Cardiac muscle cell (in vitro differentiated cells and primary cell): ENCODE measurements around the gene PLXDC1. TPM values are rescaled to one million over a fixed set of nuclear protein-coding genes. Genes with fewer than 3 reads are reported as not detected.
"Not testable (repeated sequence)": the region's sequence is repeated elsewhere in the genome, so short reads cannot be mapped to it uniquely, and the experiment has no call there.

Experiments used
- DNase-seq, 2 donors: peaks; one replicate each; pipeline versions ENCODE4 v3.0.0 to v3.0.0-alpha.2; 2010 to 2017; ENCODE audit warnings: low read depth in 1 of 2, low spot score in 1 of 2
- H3K27ac ChIP-seq: fragments of 200-600 bp; sonication (generic); 2 replicates; pipeline ENCODE4 v1.5.1; 2016
- H3K27me3 ChIP-seq: fragments of 200-600 bp; sonication (generic); 2 replicates; pipeline ENCODE4 v1.6.0; 2016; ENCODE audit warnings: control low read depth
- H3K36me3 ChIP-seq: fragments of 200-600 bp; sonication (generic); 2 replicates; pipeline ENCODE4 v1.5.1; 2016; ENCODE audit warnings: control low read depth
- H3K4me1 ChIP-seq: fragments of 200-600 bp; sonication (generic); 2 replicates; pipeline ENCODE4 v1.8.1; 2017; ENCODE audit warnings: low read depth, mild to moderate bottlenecking, mixed run types
- H3K4me3 ChIP-seq: fragments of 200-600 bp; sonication (generic); 2 replicates; pipeline ENCODE4 v1.5.1; 2016; ENCODE audit warnings: mild to moderate bottlenecking
- H3K9me3 ChIP-seq: fragments of 200-600 bp; sonication (generic); 2 replicates; pipeline ENCODE4 v1.5.1; 2017; ENCODE audit warnings: low read depth, mild to moderate bottlenecking, control low read depth
- CTCF ChIP-seq: IDR thresholded peaks from 2 replicates; pipeline ENCODE4 v1.5.1; 2012; ENCODE audit warnings: low read depth, mild to moderate bottlenecking, low read length
- polyA plus RNA-seq: library from polyadenylated mRNA; unstranded; fragments of >200 nt; fragmentation: Nextera tagmentation; extraction: Ambion mirVana; gene quantifications from 2 replicates; pipeline ENCODE4 v1.2.1, GENCODE V29; 2016
- total RNA-seq: library from RNA; depleted of rRNA; stranded (reverse); fragments of >200 nt; gene quantifications from 2 replicates; pipeline ENCODE4 v1.2.3, GENCODE V29; 2016

PLXDC1 gene
- total and polyA plus RNA-seq, 2 experiments from 2014 or later = 6.3 to 25.0 TPM

GRCh38 chr17:39045948-39046679 is 105.3 kb downstream of the PLXDC1 start:
- H3K27me3 ChIP-seq = no peaks in the 10 kb centered on the region
- H3K27ac ChIP-seq = no peak overlapping the region
- H3K4me3 ChIP-seq = no peak overlapping the region
- no peaks in the 10 kb centered on the region for H3K4me1 ChIP-seq
- H3K36me3 ChIP-seq = no peaks in the 10 kb centered on the region
- DNase-seq = no peak
- no peak for TF ChIP-seq CTCF
- H3K9me3 ChIP-seq = no peaks in the 10 kb centered on the region

DNA sequence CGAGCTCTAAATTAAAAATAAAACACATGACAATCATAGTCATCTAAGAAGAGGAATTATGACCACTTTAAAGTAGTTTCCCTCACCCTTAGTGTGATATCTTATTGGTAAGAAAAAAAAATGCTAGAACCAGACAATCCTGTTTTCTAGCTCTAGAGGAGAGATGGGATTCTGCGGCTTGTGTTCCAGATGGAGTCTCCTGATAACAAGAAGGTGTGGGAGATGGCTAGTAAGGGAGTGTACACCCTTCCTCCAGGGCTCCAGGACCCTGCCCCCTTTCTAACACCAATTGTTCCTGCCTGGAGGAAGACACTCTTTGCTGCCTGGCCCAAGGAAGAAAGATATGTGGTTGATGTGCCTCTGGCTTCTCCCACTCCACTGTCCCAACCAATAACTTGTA is 115.4 kb downstream of the PLXDC1 start:
- no peak overlapping the region for H3K4me3 ChIP-seq
- no peaks in the 10 kb centered on the region for H3K27me3 ChIP-seq
- no peak for DNase-seq
- no peaks in the 10 kb centered on the region for H3K4me1 ChIP-seq
- H3K27ac ChIP-seq = no peak overlapping the region
- no peaks in the 10 kb centered on the region for H3K36me3 ChIP-seq
- no peak for TF ChIP-seq CTCF
- H3K9me3 ChIP-seq = no peaks in the 10 kb centered on the region

DNA sequence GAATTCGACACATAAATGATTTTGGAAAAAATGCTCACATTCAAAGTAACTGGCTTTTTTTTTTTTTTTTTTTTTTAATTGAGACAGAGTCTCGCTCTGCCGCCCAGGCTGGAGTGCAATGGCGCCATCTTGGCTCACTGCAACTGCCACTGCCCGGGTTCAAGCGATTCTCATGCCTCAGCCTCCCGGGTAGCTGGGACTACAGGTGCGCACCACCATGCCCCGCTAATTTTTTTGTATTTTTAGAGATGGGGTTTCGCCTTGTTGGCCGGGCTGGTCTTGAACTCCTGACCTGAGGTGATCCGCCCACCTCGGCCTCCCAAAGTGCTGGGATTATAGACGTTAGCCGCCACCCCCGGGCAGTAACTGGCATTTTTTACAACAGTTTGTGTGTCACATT is 115.9 kb downstream of the PLXDC1 start:
- H3K9me3 ChIP-seq, DNase-seq, H3K27ac ChIP-seq, H3K4me3 ChIP-seq, H3K27me3 ChIP-seq, H3K36me3 ChIP-seq, H3K4me1 ChIP-seq: not testable (repeated sequence)

DNA sequence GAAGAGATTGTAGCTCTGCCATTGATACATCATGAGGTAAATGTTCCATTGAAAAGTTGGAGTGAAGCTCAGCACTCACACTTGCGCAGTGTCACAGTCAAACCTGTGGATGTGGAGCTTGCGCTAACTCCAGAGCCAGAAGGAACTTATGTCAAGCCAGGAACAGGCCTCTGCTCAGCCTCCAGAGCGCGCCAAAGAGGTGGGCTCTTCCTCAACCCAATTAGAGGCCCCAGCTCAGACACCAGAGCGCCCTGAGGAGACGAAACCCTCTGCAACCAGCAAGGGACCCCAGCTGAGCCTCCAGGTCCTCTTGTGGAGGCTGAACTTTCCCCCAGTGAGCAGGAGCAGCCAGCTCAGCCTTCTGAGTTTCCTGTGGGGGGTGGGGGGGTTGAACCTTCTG is 122.7 kb downstream of the PLXDC1 start:
- no peak for DNase-seq
- Histone ChIP-seq H3K36me3 (no peaks in the 10 kb centered on the region), H3K9me3 (no peaks in the 10 kb centered on the region), H3K4me3 (no peak overlapping the region), H3K27me3 (peaks cover 22% of the 10 kb centered on the region), H3K27ac (no peak overlapping the region), H3K4me1 (no peaks in the 10 kb centered on the region)
- TF ChIP-seq CTCF = no peak

DNA sequence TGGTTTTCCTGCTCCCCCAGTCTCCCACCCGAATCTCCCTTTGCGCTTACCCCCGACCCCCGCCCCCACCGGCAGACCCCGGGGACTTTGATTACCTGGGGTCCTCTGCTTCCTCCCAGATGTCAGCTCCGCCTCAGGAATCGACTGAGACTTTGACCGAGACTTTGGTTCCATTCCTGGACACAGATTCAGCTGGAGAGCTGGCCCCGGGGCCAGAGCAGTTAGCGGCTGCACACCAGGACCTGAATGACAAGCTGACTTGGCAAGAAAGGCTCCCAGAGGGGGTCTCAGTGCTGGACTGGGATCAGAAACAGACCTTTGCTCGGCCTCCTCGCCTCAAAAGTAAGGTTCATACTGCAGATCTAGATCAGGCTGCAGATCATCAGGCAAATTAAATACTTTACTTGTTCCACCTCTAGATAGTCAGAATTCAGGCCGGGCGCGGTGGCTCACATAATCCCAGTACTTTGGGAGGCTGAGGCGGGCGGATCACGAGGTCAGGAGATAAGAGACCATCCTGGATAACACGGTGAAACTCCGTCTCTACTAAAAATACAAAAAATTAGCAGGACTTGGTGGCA is 123.9 kb downstream of the PLXDC1 start:
- peaks cover 22% of the 10 kb centered on the region for H3K27me3 ChIP-seq
- no peaks in the 10 kb centered on the region for H3K36me3 ChIP-seq
- no peak for TF ChIP-seq CTCF
- H3K4me3 ChIP-seq = peak overlapping the region; percentile 39
- no peak for DNase-seq
- no peaks in the 10 kb centered on the region for H3K9me3 ChIP-seq
- no peak overlapping the region for H3K27ac ChIP-seq
- no peaks in the 10 kb centered on the region for H3K4me1 ChIP-seq

- H3K9me3 ChIP-seq = no peaks in the 10 kb centered on the region
- no peak for TF ChIP-seq CTCF
- no peaks in the 10 kb centered on the region for H3K36me3 ChIP-seq
- peak overlapping the region; percentile 39 for H3K4me3 ChIP-seq
- H3K27ac ChIP-seq = no peak overlapping the region
- H3K27me3 ChIP-seq = peaks cover 22% of the 10 kb centered on the region
- DNase-seq = peak; percentile 56
- H3K4me1 ChIP-seq = no peaks in the 10 kb centered on the region
Observed at GRCh38 chr17:39026980-39027451, 124.4 kb downstream of the PLXDC1 start.

- not testable (repeated sequence) for H3K9me3 ChIP-seq, H3K4me1 ChIP-seq, H3K27ac ChIP-seq, DNase-seq, H3K36me3 ChIP-seq, H3K4me3 ChIP-seq
- H3K27me3 ChIP-seq = peaks cover 22% of the 10 kb centered on the region
Observed at GRCh38 chr17:39026346-39026745, 125.1 kb downstream of the PLXDC1 start.
